Effector memory CD8-positive, alpha-beta T cell (primary cell): ENCODE results near the gene TMEM154.

Experiments
- ATAC-seq: fragments of 150-1000 bp; cut with Tn5 transposase; replicated peaks from 2 replicates; pipeline ENCODE4 v1.10.0; 2021; ENCODE audit warnings: mild to moderate bottlenecking, moderate library complexity
- DNase-seq, 3 experiments: peaks; one replicate each; pipeline ENCODE4 v3.0.0; 2021
- H3K27ac Mint-ChIP-seq, 2 donors: one replicate each; pipeline ENCODE4 v1.8.0; 2022; ENCODE audit warnings: mild to moderate bottlenecking in 2 of 2, mixed read lengths in 2 of 2, moderate library complexity in 2 of 2
- H3K27me3 Mint-ChIP-seq, 2 donors: one replicate each; pipeline ENCODE4 v1.8.0; 2022; ENCODE audit warnings: mixed read lengths in 2 of 2
- H3K36me3 Mint-ChIP-seq: one replicate; pipeline ENCODE4 v1.8.0; 2022; ENCODE audit warnings: mild to moderate bottlenecking, moderate library complexity, mixed read lengths; ENCODE audit not compliant: insufficient read depth
- H3K4me1 Mint-ChIP-seq, 2 donors: one replicate each; pipeline ENCODE4 v1.8.0; 2022; ENCODE audit warnings: low read depth in 2 of 2, mixed read lengths in 2 of 2
- H3K4me3 Mint-ChIP-seq, 2 donors: one replicate each; pipeline ENCODE4 v1.8.0; 2022; ENCODE audit warnings: mild to moderate bottlenecking in 2 of 2, mixed read lengths in 2 of 2, moderate library complexity in 2 of 2
- H3K9me3 Mint-ChIP-seq, 2 donors: one replicate each; pipeline ENCODE4 v1.8.0; 2022; ENCODE audit warnings: mixed read lengths in 2 of 2

Gene TMEM154

GRCh38 chr4:152689615-152690501 lies 10.1 kb upstream of the TMEM154 start:
- Mint-ChIP-seq H3K9me3 (no peaks in the 10 kb centered on the region), H3K27me3 (peaks cover 0 to 10% of the 10 kb centered on the region in 2 donors), H3K4me3 (no peak overlapping the region), H3K27ac (no peak overlapping the region), H3K36me3 (no peaks in the 10 kb centered on the region), H3K4me1 (peaks cover 0 to 5% of the 10 kb centered on the region in 2 donors)
- DNase-seq = no peak
- ATAC-seq = peak; percentile 49

GRCh38 chr4:152687974-152688599 lies 8.3 kb upstream of the TMEM154 start:
- Mint-ChIP-seq H3K36me3 (no peaks in the 10 kb centered on the region), H3K4me1 (peaks cover 0 to 8% of the 10 kb centered on the region in 2 donors), H3K4me3 (no peak overlapping the region), H3K9me3 (no peaks in the 10 kb centered on the region), H3K27me3 (peaks cover 0 to 10% of the 10 kb centered on the region in 2 donors), H3K27ac (no peak overlapping the region)
- no peak for DNase-seq
- ATAC-seq = no peak

- Mint-ChIP-seq H3K4me3 (no peak overlapping the region), H3K9me3 (no peaks in the 10 kb centered on the region), H3K4me1 (peaks cover 0 to 9% of the 10 kb centered on the region in 2 donors), H3K27ac (peak overlapping the region in 1 of 2 donors; percentile 76), H3K27me3 (peaks cover 0 to 10% of the 10 kb centered on the region in 2 donors), H3K36me3 (no peaks in the 10 kb centered on the region)
- DNase-seq = no peak
- ATAC-seq = peak; percentile 72
These were observed 6.7 kb upstream of the TMEM154 start for GRCh38 chr4:152686452-152687013.

GRCh38 chr4:152684587-152684986 lies 4.8 kb upstream of the TMEM154 start:
- ATAC-seq (no peak), DNase-seq (no peak)
- Mint-ChIP-seq H3K27me3 (peaks cover 0 to 10% of the 10 kb centered on the region in 2 donors), H3K9me3 (no peaks in the 10 kb centered on the region), H3K36me3 (peaks cover 4% of the 10 kb centered on the region), H3K4me3 (no peak overlapping the region), H3K27ac (no peak overlapping the region), H3K4me1 (peaks cover 9 to 18% of the 10 kb centered on the region in 2 donors)

- DNase-seq = no peak
- H3K27ac Mint-ChIP-seq = no peak overlapping the region
- H3K4me1 Mint-ChIP-seq = peaks cover 15 to 18% of the 10 kb centered on the region in 2 donors
- no peak for ATAC-seq
- H3K4me3 Mint-ChIP-seq = no peak overlapping the region
- H3K9me3 Mint-ChIP-seq = no peaks in the 10 kb centered on the region
- peaks cover 4% of the 10 kb centered on the region for H3K36me3 Mint-ChIP-seq
- H3K27me3 Mint-ChIP-seq = peaks cover 0 to 8% of the 10 kb centered on the region in 2 donors
These were observed 4.2 kb upstream of the TMEM154 start for GRCh38 chr4:152684007-152684406.

- ATAC-seq (no peak), DNase-seq (no peak)
- Mint-ChIP-seq H3K36me3 (peaks cover 7% of the 10 kb centered on the region), H3K4me1 (peaks cover 23 to 29% of the 10 kb centered on the region in 2 donors), H3K9me3 (no peaks in the 10 kb centered on the region), H3K4me3 (no peak overlapping the region), H3K27me3 (no peaks in the 10 kb centered on the region), H3K27ac (no peak overlapping the region)
These were observed 2.5 kb upstream of the TMEM154 start for GRCh38 chr4:152682143-152682941.

- Mint-ChIP-seq H3K9me3 (no peaks in the 10 kb centered on the region), H3K27me3 (no peaks in the 10 kb centered on the region), H3K36me3 (peaks cover 8% of the 10 kb centered on the region), H3K4me1 (peaks cover 26 to 38% of the 10 kb centered on the region in 2 donors), H3K4me3 (peak overlapping the region in 1 of 2 donors; percentile 90), H3K27ac (peak overlapping the region; percentile 9 to 96)
- ATAC-seq (no peak), DNase-seq (no peak)
These were observed 1.3 kb upstream of the TMEM154 start for GRCh38 chr4:152680988-152681603.

- DNase-seq (no peak), ATAC-seq (no peak)
- no peaks in the 10 kb centered on the region for H3K9me3 Mint-ChIP-seq
- H3K4me3 Mint-ChIP-seq = peak overlapping the region; percentile 90 to 93
- H3K27ac Mint-ChIP-seq = peak overlapping the region; percentile 96
- peaks cover 32 to 44% of the 10 kb centered on the region in 2 donors for H3K4me1 Mint-ChIP-seq
- peaks cover 15% of the 10 kb centered on the region for H3K36me3 Mint-ChIP-seq
- no peaks in the 10 kb centered on the region for H3K27me3 Mint-ChIP-seq
These were observed 956 bp downstream of the TMEM154 start for GRCh38 chr4:152678841-152679240.

GRCh38 chr4:152677117-152677516 lies 2.7 kb downstream of the TMEM154 start:
- Mint-ChIP-seq H3K36me3 (peaks cover 15% of the 10 kb centered on the region), H3K27ac (peak overlapping the region; percentile 16 to 50), H3K4me3 (no peak overlapping the region), H3K27me3 (no peaks in the 10 kb centered on the region), H3K4me1 (peaks cover 34 to 44% of the 10 kb centered on the region in 2 donors), H3K9me3 (no peaks in the 10 kb centered on the region)
- DNase-seq (no peak), ATAC-seq (no peak)

- DNase-seq = no peak
- H3K4me1 Mint-ChIP-seq = peaks cover 35 to 44% of the 10 kb centered on the region in 2 donors
- H3K27me3 Mint-ChIP-seq = no peaks in the 10 kb centered on the region
- no peaks in the 10 kb centered on the region for H3K9me3 Mint-ChIP-seq
- ATAC-seq = no peak
- peak overlapping the region; percentile 16 to 50 for H3K27ac Mint-ChIP-seq
- H3K36me3 Mint-ChIP-seq = peaks cover 15% of the 10 kb centered on the region
- H3K4me3 Mint-ChIP-seq = no peak overlapping the region
These were observed 3.5 kb downstream of the TMEM154 start for GRCh38 chr4:152676052-152676854.

- no peaks in the 10 kb centered on the region for H3K9me3 Mint-ChIP-seq
- no peak overlapping the region for H3K27ac Mint-ChIP-seq
- DNase-seq (no peak), ATAC-seq (no peak)
- no peak overlapping the region for H3K4me3 Mint-ChIP-seq
- peaks cover 32% of the 10 kb centered on the region in 2 donors for H3K4me1 Mint-ChIP-seq
- H3K27me3 Mint-ChIP-seq = no peaks in the 10 kb centered on the region
- peaks cover 14% of the 10 kb centered on the region for H3K36me3 Mint-ChIP-seq
These were observed 5.4 kb downstream of the TMEM154 start for GRCh38 chr4:152674359-152674758.

GRCh38 chr4:152673489-152673888 lies 6.3 kb downstream of the TMEM154 start:
- Mint-ChIP-seq H3K27me3 (no peaks in the 10 kb centered on the region), H3K27ac (no peak overlapping the region), H3K4me1 (peaks cover 23 to 32% of the 10 kb centered on the region in 2 donors), H3K4me3 (no peak overlapping the region), H3K9me3 (no peaks in the 10 kb centered on the region), H3K36me3 (peaks cover 14% of the 10 kb centered on the region)
- DNase-seq = no peak
- no peak for ATAC-seq
